HG03460 (cell line): ENCODE data around the gene SIRPD.

Experiments used
- ATAC-seq: cut with Tn5 transposase; IDR thresholded peaks from one replicate; pipeline ENCODE4 v1.9.1; 2021; ENCODE audit not compliant: unreplicated experiment

Gene SIRPD

DNA sequence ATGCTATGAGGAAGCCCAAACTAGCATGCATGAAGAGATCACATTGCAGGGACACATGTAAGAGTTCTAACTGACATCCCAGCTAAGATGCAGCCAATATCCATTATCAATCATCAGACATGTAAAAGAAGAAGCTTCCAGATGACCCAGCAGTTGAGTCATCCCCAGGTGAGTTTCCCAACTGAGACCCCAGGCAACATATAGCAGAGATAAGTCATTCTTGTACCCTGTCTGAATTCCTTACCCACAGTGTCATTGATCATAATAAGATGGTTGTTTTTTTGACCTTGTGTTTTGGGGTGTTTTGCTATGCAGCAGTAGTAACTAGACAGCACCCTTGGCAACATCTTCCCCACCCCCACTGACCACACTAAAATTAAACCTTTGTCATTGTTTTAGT, 18.9 kb downstream of the SIRPD start:
- ATAC-seq: no peak

DNA sequence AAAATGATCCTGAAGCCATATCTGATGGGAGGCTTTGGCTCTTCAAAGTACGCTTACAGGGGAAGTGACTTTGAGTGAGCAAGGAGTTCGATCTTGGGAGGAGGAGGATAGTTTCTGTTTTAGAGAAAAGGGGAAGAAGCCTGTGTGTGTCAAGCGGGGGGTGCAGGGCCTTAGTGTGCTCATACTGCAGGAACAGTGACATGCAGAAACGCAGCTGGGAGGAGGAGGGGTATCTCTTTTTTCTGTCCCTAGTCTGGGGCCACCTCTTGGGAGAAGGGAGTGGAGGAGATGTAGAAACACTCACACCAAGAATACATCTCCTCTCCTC, 19.8 kb downstream of the SIRPD start:
- ATAC-seq: no peak

DNA sequence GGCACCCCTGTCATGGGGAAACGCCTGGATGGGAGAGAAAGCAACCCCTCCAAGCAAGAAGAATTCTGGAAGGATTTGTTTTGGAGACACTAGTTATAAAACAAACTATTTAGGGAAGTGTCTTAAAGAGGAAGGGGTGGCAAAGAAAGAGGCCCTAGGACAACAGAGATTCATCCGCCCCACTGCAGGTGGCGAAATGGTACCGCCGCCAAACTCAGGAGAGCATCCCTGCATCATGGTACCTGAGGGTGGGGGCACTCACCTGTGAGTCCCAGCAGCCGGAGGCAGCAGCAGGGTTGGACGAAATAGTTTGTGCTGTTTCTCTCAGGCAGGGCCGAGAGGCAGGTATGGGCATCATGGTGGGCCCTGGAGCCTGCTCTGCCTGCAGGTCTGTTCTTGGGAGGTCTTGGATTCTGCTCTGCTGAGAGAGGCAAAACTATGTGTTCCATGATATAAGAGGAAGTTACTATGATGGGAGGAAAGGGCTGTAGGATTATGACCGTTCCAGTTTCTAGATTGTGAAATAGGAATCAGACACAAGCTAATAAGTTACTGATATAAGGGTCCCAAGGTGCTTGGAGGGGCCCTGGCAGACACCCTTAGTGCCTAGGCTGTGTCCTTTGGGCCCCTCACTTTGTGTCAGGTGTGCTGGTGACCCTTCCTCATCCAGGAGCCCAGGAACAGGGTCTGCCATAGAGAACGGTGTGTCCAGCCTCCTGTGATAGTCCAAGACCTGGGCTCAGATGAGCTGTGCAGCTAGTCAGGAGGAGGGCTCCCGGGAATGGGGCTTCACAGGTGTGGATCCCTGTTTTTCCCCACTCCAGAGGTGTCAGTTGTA, 20.4 kb downstream of the SIRPD start:
- ATAC-seq: no peak

DNA sequence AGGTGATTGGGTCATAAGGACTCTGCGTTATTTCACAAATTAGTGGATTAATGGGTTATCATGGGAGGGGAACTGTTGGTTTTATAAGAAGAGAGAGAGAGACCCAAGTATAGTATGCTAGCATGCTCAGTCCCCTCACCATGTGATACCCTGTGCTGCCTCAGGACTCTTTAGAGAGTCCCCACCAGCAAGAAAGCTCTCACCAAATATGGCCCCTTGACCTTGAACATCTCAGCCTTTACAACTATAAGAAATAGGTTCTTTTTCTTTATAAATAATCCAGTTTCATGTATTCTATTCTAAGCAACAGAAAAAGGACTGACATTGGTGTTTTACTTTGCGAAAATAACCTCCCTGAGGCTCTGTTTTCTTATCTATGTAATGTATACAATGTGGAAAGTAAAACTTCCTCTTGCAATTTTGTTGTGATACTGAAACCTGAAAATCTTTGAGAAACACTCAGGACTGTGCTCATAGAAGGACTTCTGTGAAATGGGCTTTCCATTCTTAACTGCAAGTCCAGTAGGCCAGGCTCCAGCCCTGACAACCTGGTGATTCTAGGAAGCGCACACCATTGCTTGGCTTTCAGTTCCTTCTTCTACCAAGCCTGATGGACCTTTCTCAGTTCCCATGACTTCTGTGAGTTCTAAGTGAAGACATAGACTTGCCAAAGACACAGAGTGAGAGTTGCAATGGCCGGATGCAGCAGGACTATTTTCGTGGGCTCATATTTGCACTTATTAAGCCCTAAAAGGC, 21.9 kb downstream of the SIRPD start:
- ATAC-seq: peak; percentile 86

DNA sequence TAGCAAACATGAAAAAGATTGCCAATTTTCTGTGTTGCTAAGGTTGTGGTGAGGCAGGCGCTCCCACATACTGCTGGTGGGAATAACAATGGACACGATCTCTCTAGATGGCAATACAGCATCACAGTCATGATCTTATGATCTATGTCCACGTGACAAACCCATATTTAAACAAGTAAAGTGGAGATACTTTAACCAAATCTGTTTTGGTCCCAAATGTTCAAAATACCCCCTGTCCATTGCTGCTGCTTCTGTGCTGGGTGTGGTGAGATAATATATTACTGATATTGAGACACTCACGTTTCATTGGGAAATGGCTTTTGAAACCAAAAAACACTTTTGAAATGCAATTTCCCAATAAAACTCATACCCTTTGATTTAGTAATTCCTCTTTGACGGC, 23.0 kb downstream of the SIRPD start:
- ATAC-seq: no peak

DNA sequence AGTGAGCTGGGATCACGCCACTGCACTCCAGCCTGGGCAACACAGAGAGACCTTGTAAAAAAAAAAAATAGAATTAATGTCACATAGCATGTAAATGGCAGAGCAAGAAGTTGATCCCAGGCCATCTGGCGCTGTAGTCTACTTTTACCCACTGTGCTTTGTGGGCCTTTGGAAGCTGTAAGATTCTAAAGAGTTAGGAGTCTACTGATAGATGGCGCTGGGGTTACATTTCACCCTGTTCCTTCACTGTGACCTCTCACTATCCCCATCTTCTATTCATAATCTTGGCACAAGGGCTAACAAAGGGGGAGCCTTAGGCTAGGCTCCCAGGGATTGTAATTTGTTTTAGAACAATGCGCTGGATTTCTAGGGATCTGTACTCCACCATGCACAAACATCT, 24.4 kb downstream of the SIRPD start:
- no peak for ATAC-seq

DNA sequence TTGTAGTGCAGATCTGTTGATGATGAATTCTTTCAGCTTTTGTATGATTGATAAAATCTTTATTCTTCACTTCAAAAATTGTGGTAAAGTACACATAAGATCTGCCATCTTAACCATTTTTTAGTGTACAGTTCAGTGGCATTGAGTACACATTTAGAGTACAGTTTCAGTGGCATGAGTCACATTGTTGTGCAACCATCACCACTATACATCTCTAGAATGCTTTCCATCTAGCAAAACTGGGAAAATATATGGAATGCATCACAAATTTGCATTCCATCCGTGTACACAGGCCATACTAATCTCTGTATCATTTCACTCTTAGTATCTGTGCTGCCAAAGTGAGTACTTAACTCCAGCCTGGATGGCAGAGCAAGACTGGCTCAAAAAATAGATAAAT, 28.7 kb downstream of the SIRPD start:
- ATAC-seq: no peak

DNA sequence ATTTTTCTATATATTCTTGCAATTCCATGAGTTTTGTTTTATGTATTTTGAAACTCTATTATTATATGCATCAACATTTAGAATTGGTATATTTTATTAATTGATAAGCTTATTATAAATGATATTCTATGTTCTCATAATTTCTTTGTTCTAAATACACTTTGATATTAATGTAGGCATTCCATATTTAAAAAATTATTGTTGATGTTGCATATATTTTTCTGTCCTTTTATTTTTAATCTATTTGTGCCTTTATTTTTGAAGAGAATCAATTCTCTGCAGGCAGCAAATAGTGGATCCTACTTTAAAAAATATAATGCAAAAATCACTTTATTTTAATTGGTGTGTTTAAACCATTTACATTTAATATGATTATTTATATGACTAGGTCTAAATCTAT, 29.6 kb downstream of the SIRPD start:
- ATAC-seq: no peak

DNA sequence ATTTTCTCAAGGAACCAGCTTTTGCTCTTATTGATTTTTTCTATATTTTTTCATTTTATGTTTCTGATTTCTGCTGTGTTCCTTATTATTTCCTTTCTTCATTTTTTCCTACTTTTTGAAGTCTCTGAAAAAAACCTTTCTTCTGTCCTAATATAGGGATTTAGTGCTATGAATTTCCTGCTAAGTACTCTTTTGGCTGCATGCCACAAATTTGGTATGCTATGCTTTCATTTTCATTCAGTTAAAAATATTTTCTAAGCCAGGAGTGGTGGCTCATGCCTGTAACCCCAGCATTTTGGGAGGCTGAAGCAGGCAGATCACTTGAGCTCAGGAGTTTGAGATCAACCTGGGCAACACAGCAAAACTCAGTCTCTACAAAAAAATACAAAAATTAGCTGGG, 30.6 kb downstream of the SIRPD start:
- ATAC-seq: no peak

DNA sequence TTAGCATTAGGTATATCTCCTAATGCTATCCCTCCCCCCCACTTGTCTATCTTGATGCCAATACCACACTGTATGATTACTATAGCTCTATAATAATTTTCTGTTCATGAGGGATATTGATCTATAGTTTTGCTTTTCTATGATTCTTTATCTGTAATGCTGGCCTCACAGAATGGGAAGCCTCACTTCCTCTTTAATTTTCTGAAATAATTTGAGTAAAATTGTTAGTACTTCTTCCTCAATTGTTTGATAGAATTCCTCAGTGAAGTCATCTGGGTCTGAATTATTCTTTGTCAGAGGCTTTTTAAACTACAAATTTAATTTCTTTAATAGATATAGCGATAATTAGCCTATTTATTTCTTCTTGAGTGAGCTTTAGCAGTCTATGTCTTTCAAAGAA, 31.2 kb downstream of the SIRPD start:
- ATAC-seq: no peak

DNA sequence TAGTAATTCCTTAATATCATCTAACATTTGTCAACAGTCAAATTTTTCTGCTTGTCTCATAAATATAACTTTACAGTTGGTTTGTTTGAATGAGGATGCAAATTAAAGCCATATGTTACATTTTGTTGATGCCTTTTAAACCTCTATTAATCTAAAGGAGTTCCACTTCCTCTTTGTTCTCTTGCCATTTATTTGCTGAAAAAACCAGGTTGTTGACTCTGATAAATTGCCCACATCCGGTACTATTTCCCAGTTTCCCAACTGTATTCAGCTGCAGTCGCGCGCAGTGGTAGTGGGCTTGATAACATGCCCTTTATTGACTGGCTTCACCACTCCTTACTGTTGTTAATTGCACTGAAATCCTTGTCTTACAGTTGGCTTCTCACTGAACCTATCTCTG, 33.5 kb downstream of the SIRPD start:
- ATAC-seq: no peak

DNA sequence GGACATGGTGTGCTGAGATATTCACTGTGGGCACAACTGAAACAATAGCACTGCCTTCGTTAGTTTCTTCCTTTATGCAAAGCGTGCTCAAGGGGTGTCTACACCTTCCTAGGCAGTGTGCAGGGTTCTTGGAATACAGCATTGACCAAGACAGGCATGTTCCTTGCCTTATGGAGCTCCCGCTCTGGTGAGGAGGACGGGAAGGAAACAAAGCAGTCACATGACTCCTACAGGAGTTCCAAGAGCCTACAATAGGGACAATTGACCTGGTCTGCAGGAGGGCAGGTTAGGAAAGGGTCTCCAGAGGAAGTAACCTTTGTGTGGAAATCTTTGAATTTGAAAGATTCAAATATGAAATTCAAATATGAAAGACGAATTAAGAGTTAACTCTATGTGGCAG, 40.5 kb downstream of the SIRPD start:
- no peak for ATAC-seq

DNA sequence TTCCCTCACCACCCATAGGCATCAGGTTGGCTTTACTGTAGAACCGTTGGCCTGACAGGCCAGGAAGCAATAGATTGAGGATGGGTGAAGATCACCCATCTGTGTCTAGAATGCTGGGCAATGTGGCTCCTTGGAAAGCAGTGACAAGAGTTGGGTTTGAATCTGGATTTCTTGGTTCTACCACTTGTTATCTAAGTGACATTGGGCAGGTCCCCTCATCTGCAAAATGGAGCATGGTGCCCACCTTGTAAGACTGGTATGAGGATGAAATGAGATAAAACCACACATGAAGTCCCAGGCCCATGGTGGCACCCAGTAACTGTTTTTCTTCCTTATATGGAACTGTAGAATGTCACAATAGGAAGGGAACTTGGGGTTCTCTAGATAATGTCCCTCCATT, 43.7 kb downstream of the SIRPD start:
- no peak for ATAC-seq

DNA sequence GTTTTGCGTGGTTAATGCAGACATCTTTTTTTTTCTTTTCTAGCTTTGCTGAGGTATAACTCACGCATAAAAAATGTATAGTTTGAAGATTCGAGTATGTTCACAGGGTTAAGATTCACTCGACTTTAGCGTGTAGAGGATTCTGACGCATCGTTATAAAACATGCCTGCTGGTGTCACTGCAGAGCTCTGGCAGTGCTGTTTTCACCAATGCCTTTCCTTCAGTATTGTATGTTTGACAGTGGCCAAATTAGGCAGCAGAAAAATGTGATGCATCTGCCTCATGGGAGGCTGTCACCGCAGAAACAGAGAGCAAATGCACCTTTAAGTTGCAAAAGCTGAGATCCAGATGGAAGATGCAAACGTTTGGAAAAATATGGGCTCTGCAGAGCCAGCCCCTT, 48.3 kb downstream of the SIRPD start:
- no peak for ATAC-seq

DNA sequence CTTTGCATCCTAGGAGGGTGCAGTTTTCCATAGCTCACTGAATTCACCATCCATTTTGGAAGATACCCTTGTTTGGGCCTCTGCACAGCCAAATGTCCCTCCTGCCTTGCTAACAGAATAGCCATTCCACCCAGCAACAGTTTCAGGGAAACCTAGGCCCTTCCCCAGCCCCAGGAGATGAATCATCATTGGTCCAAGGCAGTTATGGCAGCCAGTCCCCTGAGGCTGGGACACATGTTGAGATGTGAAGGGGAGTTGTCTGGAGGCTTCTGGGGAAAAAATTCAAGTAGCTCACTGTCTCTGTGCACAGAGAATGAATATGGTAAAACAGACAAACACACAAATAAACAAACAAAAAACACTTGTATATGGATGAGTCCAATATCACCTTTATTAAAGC, 48.9 kb downstream of the SIRPD start:
- no peak for ATAC-seq

DNA sequence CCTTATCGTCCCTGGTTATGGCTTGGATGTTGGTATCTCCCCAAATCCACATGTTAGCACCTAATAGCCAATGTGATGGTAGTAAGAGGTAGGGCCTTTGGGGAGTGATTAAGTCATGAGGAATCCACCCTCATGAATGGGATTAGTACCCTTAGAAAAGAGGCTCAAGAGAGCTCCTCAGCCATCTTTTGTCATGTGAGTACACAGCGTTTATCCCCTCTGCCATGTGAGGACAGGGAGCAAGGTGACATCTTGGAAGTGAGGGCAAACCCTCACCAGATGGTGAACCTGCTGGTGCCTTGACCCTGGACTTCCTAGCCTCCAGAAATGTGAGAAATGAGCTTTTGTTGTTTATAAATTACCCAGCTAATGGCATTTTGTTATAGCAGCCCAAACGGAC, 50.2 kb downstream of the SIRPD start:
- no peak for ATAC-seq

DNA sequence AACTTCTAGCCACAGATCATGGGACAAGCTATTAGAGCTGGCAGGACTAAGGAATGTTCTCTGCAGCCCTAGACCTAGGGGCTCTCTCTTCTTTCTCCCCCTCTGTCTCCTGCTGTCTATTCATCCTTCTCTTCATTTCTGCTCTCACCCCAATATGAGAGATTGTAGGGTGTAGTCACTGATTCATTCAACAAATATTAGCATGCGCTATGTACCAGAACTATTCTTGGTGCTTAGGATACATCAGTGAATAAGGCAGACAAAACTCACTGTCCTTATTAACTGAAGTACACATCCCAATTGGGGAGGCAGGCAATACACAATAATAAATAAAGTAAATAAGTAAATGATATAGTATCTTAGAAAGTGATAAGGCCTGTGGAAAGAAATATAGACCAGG, 51.6 kb downstream of the SIRPD start:
- no peak for ATAC-seq

DNA sequence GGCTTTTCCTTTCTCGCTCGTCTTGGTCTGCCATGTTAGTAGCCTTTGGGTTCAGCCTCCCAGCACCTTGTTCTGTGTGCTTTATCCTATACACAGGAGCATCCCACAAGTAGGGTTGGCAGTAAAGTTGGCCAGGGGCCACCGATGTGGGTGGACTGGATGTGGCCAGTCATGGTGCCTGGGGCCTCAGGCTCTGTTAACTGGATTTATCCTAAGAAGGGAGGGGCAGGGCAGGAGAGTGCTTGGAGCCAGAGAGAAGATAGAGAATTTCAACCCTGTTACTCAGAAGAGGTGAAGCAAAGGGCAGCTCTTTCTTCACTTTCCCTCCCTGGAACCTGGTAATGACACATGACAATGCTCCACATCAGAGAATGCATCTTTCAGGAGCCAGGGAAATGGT, 52.1 kb downstream of the SIRPD start:
- ATAC-seq: no peak

DNA sequence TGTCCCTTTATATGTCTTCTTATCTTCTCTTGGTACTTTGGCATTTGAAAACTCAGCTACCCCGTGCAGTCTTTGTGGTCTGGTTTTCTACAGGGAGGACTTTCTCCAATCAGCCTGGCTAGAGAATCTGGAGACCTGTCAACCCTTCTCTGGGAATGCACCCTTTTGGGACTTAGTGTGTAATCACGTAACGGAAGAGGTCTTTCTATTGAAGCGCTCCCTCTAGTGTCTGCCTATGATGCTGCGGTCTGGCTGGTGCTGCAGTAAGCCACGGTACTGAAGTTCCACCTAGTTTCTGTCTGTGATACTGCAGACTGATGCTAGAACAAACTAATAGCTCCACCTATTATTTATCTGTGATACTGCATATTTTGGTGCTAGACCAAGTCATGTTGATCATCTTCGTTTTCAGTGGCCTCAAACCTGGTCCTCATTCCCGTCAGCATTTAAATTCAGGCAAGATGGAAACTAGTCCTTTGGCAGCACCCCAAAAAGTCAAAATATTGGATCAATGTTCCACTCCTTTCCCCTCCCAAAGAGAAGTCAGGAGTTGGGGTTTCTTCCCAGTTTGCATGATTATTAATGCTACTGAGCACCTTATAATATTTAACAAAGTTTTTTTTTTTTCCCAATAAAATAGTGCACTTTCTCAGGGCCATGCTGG, 53.8 kb downstream of the SIRPD start:
- ATAC-seq: peak; percentile 99

DNA sequence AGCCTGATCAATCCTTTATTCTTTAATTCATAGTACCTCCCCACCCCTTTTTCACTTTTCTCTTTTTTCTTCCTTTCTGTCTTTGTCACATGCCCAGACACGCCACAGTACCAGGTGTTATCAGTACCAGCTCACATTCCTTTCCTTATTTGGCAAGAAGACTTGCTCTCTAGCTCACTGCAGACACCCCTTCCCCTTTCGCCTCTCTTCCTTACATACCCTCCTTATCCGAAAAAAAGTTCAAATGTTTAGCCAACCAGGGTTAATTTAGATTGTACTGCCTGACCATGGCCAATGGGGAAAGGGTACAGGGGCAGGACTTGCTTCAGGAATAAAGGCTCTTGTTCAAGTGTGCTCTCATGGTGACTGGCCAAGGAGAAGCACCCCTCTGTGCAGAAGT, 57.0 kb downstream of the SIRPD start:
- ATAC-seq: no peak

DNA sequence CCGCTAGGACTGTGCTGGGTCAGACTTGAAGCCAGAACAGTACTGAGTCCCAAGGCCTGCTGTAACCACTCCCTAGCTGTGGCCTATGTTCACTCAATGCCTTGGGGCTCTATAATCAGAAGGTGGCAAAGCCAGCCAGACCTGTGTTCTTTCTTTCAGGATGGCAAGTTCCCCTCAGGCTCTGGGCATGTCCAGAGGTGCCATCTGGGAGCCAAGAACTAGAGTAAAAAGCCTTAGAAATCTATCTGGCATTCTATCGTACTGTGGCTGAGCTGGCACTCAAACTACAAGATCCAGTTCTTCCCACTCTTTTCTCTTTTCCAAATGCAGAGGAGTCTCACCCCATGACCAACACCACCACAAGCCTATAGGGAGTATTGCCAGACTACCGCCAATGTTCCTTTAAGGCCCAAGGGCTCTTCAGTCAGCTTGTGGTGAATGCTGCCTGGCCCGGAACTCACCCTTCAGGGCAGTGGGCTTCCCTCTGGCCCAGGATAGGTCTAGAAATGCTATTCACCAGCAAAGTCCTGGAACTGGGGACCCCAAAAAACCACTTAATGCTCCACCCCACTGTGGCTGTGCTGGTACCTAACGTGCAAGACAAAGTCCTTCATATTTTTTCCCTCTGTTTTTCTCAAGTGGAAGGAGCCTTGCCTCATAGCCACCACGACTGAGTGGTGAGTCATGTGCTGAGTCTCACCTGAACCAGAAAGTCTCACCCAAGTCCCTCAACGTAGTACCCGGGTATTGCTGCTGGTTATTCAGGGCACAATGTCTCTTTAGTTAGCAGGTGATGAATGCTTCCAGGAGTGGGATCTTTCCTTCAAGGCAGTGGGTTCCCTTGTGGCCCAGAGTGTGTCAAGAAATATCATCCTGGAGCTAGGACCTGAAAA, 57.7 kb downstream of the SIRPD start:
- ATAC-seq: no peak
